HEK293 (cell line): ENCODE data around the gene LRRC8C.

Experiments
- CTCF ChIA-PET: fragments of 350-600 bp; formaldehyde crosslinking; extraction: SDS; loops from one replicate; lab custom pipeline; 2021; ENCODE audit warnings: antibody characterized with exemption; lab: Yijun Ruan, JAX
- POLR2A ChIA-PET: fragments of 300-600 bp; formaldehyde crosslinking; extraction: SDS; loops from one replicate; lab custom pipeline; 2020; ENCODE audit warnings: antibody characterized with exemption, inconsistent platforms; lab: Yijun Ruan, JAX
- H3K27ac ChIP-seq: fragments of 200-500 bp; sonication (Bioruptor generic); 2 replicates; pipeline ENCODE4 v1.5.1; 2014; ENCODE audit warnings: low read depth, low read length, control low read depth, inconsistent platforms; ENCODE audit errors: extremely low read depth
- H3K36me3 ChIP-seq, 2 experiments: fragments of 200-500 bp in 1 of 2; sonication (Bioruptor generic) in 1 of 2; 1 replicate in 1 of 2; 2 replicates in 1 of 2; pipeline ENCODE4 v1.5.1; 2014 to 2017; ENCODE audit warnings: inconsistent platforms in 2 of 2, low read length in 2 of 2; ENCODE audit not compliant: control insufficient read depth in 2 of 2, insufficient read depth in 1 of 2
- H3K4me1 ChIP-seq: fragments of 200-500 bp; sonication (Bioruptor generic); 2 replicates; pipeline ENCODE4 v1.5.1; 2014; ENCODE audit warnings: mild to moderate bottlenecking, low read length, inconsistent platforms; ENCODE audit not compliant: control insufficient read depth, insufficient read depth
- H3K4me3 ChIP-seq: 2 replicates; pipeline ENCODE4 v1.5.1; 2011; ENCODE audit warnings: low read depth, mild to moderate bottlenecking, control low read depth, low read length, moderate library complexity
- H3K9me3 ChIP-seq: fragments of 200-500 bp; sonication (Bioruptor generic); 2 replicates; pipeline ENCODE4 v1.5.1; 2014; ENCODE audit warnings: low read depth, low read length, inconsistent platforms; ENCODE audit not compliant: control insufficient read depth, insufficient read depth
- AEBP2 ChIP-seq: fragments of 450-650 bp; formaldehyde crosslinking; IDR thresholded peaks from 2 replicates; pipeline ENCODE4 v1.5.1; 2016; ENCODE audit warnings: missing biosample characterization, missing genetic modification characterization, borderline replicate concordance
- ATF2 ChIP-seq: fragments of 450-650 bp; formaldehyde crosslinking; IDR thresholded peaks from 2 replicates; pipeline ENCODE4 v1.5.1; 2016; ENCODE audit warnings: missing biosample characterization, missing genetic modification characterization, low read depth
- GFI1B ChIP-seq: fragments of 450-650 bp; formaldehyde crosslinking; IDR thresholded peaks from 2 replicates; pipeline ENCODE4 v1.5.1; 2016; ENCODE audit warnings: missing biosample characterization, missing genetic modification characterization
- GLIS2 ChIP-seq: fragments of 450-650 bp; formaldehyde crosslinking; IDR thresholded peaks from 2 replicates; pipeline ENCODE4 v1.5.1; 2016; ENCODE audit warnings: missing biosample characterization, missing genetic modification characterization
- KLF17 ChIP-seq: fragments of 450-650 bp; formaldehyde crosslinking; IDR thresholded peaks from 2 replicates; pipeline ENCODE4 v1.5.1; 2016; ENCODE audit warnings: missing biosample characterization, missing genetic modification characterization
- PATZ1 ChIP-seq: fragments of 450-650 bp; formaldehyde crosslinking; IDR thresholded peaks from 2 replicates; pipeline ENCODE4 v1.5.1; 2016; ENCODE audit warnings: missing biosample characterization, missing genetic modification characterization
- REPIN1 ChIP-seq: fragments of 450-650 bp; formaldehyde crosslinking; IDR thresholded peaks from 2 replicates; pipeline ENCODE4 v1.5.1; 2017; ENCODE audit warnings: missing biosample characterization, missing genetic modification characterization, low read depth
- REST ChIP-seq: fragments of 450-650 bp; formaldehyde crosslinking; IDR thresholded peaks from 2 replicates; pipeline ENCODE4 v1.5.1; 2016; ENCODE audit warnings: missing biosample characterization, missing genetic modification characterization
- WT1 ChIP-seq: fragments of 450-650 bp; formaldehyde crosslinking; IDR thresholded peaks from 2 replicates; pipeline ENCODE4 v1.5.1; 2016; ENCODE audit warnings: missing biosample characterization, missing genetic modification characterization
- ZBTB1 ChIP-seq: fragments of 450-650 bp; formaldehyde crosslinking; IDR thresholded peaks from 2 replicates; pipeline ENCODE4 v1.5.1; 2016; ENCODE audit warnings: missing biosample characterization, missing genetic modification characterization
- ZNF239 ChIP-seq: fragments of 450-650 bp; formaldehyde crosslinking; IDR thresholded peaks from 2 replicates; pipeline ENCODE4 v1.5.1; 2016; ENCODE audit warnings: missing biosample characterization, missing genetic modification characterization
- ZNF26 ChIP-seq: fragments of 450-650 bp; formaldehyde crosslinking; IDR thresholded peaks from 2 replicates; pipeline ENCODE4 v1.5.1; 2016; ENCODE audit warnings: missing biosample characterization, missing genetic modification characterization
- ZNF350 ChIP-seq: fragments of 450-650 bp; formaldehyde crosslinking; IDR thresholded peaks from 2 replicates; pipeline ENCODE4 v1.5.0; 2017; ENCODE audit warnings: missing biosample characterization, mild to moderate bottlenecking, missing genetic modification characterization
- ZNF362 ChIP-seq: fragments of 450-650 bp; formaldehyde crosslinking; IDR thresholded peaks from 2 replicates; pipeline ENCODE4 v1.5.1; 2016; ENCODE audit warnings: missing biosample characterization, missing genetic modification characterization
- ZNF404 ChIP-seq: fragments of 450-650 bp; formaldehyde crosslinking; IDR thresholded peaks from 2 replicates; pipeline ENCODE4 v1.5.1; 2017; ENCODE audit warnings: missing biosample characterization, missing genetic modification characterization
- ZNF513 ChIP-seq: fragments of 450-650 bp; IDR thresholded peaks from 2 replicates; pipeline ENCODE4 v1.5.1; 2018; ENCODE audit warnings: missing biosample characterization, missing genetic modification characterization
- ZNF530 ChIP-seq: fragments of 450-650 bp; formaldehyde crosslinking; IDR thresholded peaks from 2 replicates; pipeline ENCODE4 v1.5.1; 2016; ENCODE audit warnings: low read depth, missing biosample characterization, missing genetic modification characterization
- ZNF664 ChIP-seq: fragments of 450-650 bp; formaldehyde crosslinking; IDR thresholded peaks from 2 replicates; pipeline ENCODE4 v1.5.1; 2016; ENCODE audit warnings: missing biosample characterization, missing genetic modification characterization
- ZNF747 ChIP-seq: fragments of 450-650 bp; formaldehyde crosslinking; IDR thresholded peaks from 2 replicates; pipeline ENCODE4 v1.5.1; 2016; ENCODE audit warnings: missing biosample characterization, missing genetic modification characterization
- ZNF76 ChIP-seq: fragments of 450-650 bp; formaldehyde crosslinking; IDR thresholded peaks from 2 replicates; pipeline ENCODE4; 2016; ENCODE audit warnings: low read depth, missing biosample characterization, missing genetic modification characterization, borderline replicate concordance
- ZSCAN5A ChIP-seq: fragments of 450-650 bp; formaldehyde crosslinking; IDR thresholded peaks from 2 replicates; pipeline ENCODE4 v1.5.1; 2016; ENCODE audit warnings: missing biosample characterization, missing genetic modification characterization

The LRRC8C gene

GRCh38 chr1:89588480-89588879, 44.4 kb upstream of the LRRC8C start (continued):
- TF ChIP-seq AEBP2 (tag by site-specific recombination) (no peak), REPIN1 (no peak)

- POLR2A ChIA-PET = interaction anchor here (0.7 kb wide), 1 partner anchor 232 kb away, joined by 3 read pairs; no protein-coding TSS in a partner anchor
- peaks cover 0 to 3% of the 10 kb centered on the region in 2 experiments; a peak in 1 of 3 replicates for H3K36me3 ChIP-seq
These were observed 43.4 kb upstream of the LRRC8C start for GRCh38 chr1:89589515-89589914.

More at GRCh38 chr1:89589515-89589914, 43.4 kb upstream of the LRRC8C start:
- CTCF ChIA-PET = interaction anchor here (0.8 to 1.0 kb wide), 2 partner anchors 55 to 140 kb away, joined by 3 to 7 read pairs; no protein-coding TSS in a partner anchor
- Histone ChIP-seq H3K9me3 (no peaks in the 10 kb centered on the region), H3K4me3 (no peak overlapping the region), H3K27ac (no peak overlapping the region), H3K4me1 (no peaks in the 10 kb centered on the region)
- TF ChIP-seq ZNF530 (tag by site-specific recombination) = no peak
- no peak for TF ChIP-seq ZNF239
- no peak for TF ChIP-seq GFI1B (tag by site-specific recombination)
- TF ChIP-seq ZNF26 (tag by site-specific recombination) = no peak
- no peak for TF ChIP-seq ZBTB1 (tag by site-specific recombination)
- no peak for TF ChIP-seq KLF17
- no peak for TF ChIP-seq ATF2 (tag by site-specific recombination)
- no peak for TF ChIP-seq PATZ1 (tag by site-specific recombination)
- TF ChIP-seq REST (tag by site-specific recombination) = no peak
- no peak for TF ChIP-seq WT1 (tag by site-specific recombination)
- TF ChIP-seq ZNF513 (tag by site-specific recombination) = no peak
- TF ChIP-seq ZNF350 (tag by site-specific recombination) = no peak
- TF ChIP-seq ZNF76 = no peak
- TF ChIP-seq ZNF747 (tag by site-specific recombination) = no peak
- TF ChIP-seq GLIS2 (tag by site-specific recombination) = no peak
- TF ChIP-seq ZNF362 = no peak
- no peak for TF ChIP-seq ZNF404 (tag by site-specific recombination)
- TF ChIP-seq ZSCAN5A (tag by site-specific recombination) = no peak
- no peak for TF ChIP-seq ZNF664 (tag by site-specific recombination)
